Fibroblast of lung (primary cell): Measurements from ENCODE around the gene LRMDA. TPM values are rescaled to one million over a fixed set of nuclear protein-coding genes. Genes with fewer than 3 reads are reported as not detected.

Experiments used
- DNase-seq, 2 donors: peaks; one replicate each; pipeline versions ENCODE4 v3.0.0 to v3.0.0-alpha.2; 2010; ENCODE audit warnings: low read depth in 2 of 2
- H2AFZ ChIP-seq: 2 replicates; pipeline ENCODE4 v1.5.1; 2012; ENCODE audit warnings: low read length, control low read depth, inconsistent platforms
- H3K27ac ChIP-seq: 2 replicates; pipeline ENCODE4 v1.5.1; 2011; ENCODE audit warnings: low read length, control low read depth; ENCODE audit not compliant: insufficient read depth
- H3K27me3 ChIP-seq: 2 replicates; pipeline ENCODE4 v1.5.1; 2011; ENCODE audit warnings: mild to moderate bottlenecking, low read length; ENCODE audit not compliant: control insufficient read depth, insufficient read depth
- H3K36me3 ChIP-seq: 2 replicates; pipeline ENCODE4 v1.5.1; 2011; ENCODE audit warnings: low read length; ENCODE audit not compliant: control insufficient read depth, insufficient read depth
- H3K4me1 ChIP-seq: 2 replicates; pipeline ENCODE4 v1.5.1; 2011; ENCODE audit warnings: low read length; ENCODE audit not compliant: control insufficient read depth, insufficient read depth; ENCODE audit errors: extremely low read depth
- H3K4me2 ChIP-seq: 2 replicates; pipeline ENCODE4 v1.5.1; 2011; ENCODE audit warnings: low read length, control low read depth; ENCODE audit not compliant: insufficient read depth; ENCODE audit errors: extremely low read depth
- H3K4me3 ChIP-seq, 4 experiments: fragments of 200-600 bp in 1 of 4; sonication (generic) in 1 of 4; replicated peaks in 1 of 4; 2 replicates each; pipeline ENCODE4 v1.5.1; 2011 to 2016; ENCODE audit warnings: low read length in 4 of 4, low read depth in 3 of 4, mild to moderate bottlenecking in 3 of 4, control low read depth in 2 of 4, inconsistent platforms in 1 of 4, mixed read lengths in 1 of 4; ENCODE audit not compliant: insufficient read depth in 1 of 4; ENCODE audit errors: control extremely low read depth in 1 of 4
- H3K79me2 ChIP-seq: 2 replicates; pipeline ENCODE4 v1.5.1; 2012; ENCODE audit warnings: mild to moderate bottlenecking, low read length, inconsistent platforms; ENCODE audit not compliant: control insufficient read depth, insufficient read depth
- H3K9ac ChIP-seq: 2 replicates; pipeline ENCODE4 v1.5.1; 2011; ENCODE audit warnings: mild to moderate bottlenecking, low read length, control low read depth; ENCODE audit not compliant: insufficient read depth
- H3K9me3 ChIP-seq: 2 replicates; pipeline ENCODE4 v1.5.1; 2012; ENCODE audit warnings: low read depth, low read length; ENCODE audit not compliant: control insufficient read depth, insufficient read depth
- H4K20me1 ChIP-seq: 2 replicates; pipeline ENCODE4 v1.5.1; 2011; ENCODE audit warnings: low read length; ENCODE audit not compliant: control insufficient read depth, insufficient read depth; ENCODE audit errors: extremely low read depth
- CTCF ChIP-seq, 2 donors: IDR thresholded peaks in 1 of 2; conservative IDR thresholded peaks in 1 of 2; 1 replicate in 1 of 2; 2 replicates in 1 of 2; pipeline ENCODE4 v1.5.1; 2011 to 2012; ENCODE audit warnings: low read length in 2 of 2, control low read depth in 1 of 2, inconsistent platforms in 1 of 2, low read depth in 1 of 2, mild to moderate bottlenecking in 1 of 2
- EZH2 ChIP-seq: IDR thresholded peaks from 2 replicates; pipeline ENCODE4 v1.5.1; 2012; ENCODE audit warnings: low read length, control low read depth, mild to moderate bottlenecking; ENCODE audit errors: missing control alignments
- polyA plus RNA-seq, 2 donors: library from polyadenylated mRNA; depleted of rRNA in 1 of 2; stranded (reverse) in 1 of 2; unstranded in 1 of 2; fragments of >200 nt; gene quantifications; 2 replicates each; pipeline ENCODE4 v1.2.1, GENCODE V29; 2011 to 2012; ENCODE audit warnings: missing spikeins in 1 of 2
- total RNA-seq: library from RNA; depleted of rRNA; stranded (reverse); fragments of >200 nt; gene quantifications from 2 replicates; pipeline ENCODE4 v1.2.1, GENCODE V29; 2014

LRMDA gene
- total and polyA plus RNA-seq, 2 donors (not counting 1 experiment from before 2014, with no cell fraction given), result 1.7 to 2.0 TPM

GRCh38 chr10:75995720-75996119 is 564.3 kb downstream of the LRMDA start:
- Histone ChIP-seq H3K36me3 (no peaks in the 10 kb centered on the region), H3K4me3 (no peak overlapping the region), H3K27ac (no peak overlapping the region), H3K27me3 (peaks cover 7% of the 10 kb centered on the region), H3K4me1 (no peaks in the 10 kb centered on the region), H3K79me2 (no peaks in the 10 kb centered on the region), H4K20me1 (no peaks in the 10 kb centered on the region), H3K9me3 (no peaks in the 10 kb centered on the region), H3K4me2 (no peak overlapping the region), H3K9ac (no peak overlapping the region), H2AFZ (no peak overlapping the region)
- no peak for TF ChIP-seq EZH2
- TF ChIP-seq CTCF (conservative IDR thresholded peaks at IDR 0.05 in 1 of 2, IDR thresholded peaks at IDR 0.05 in 1 of 2; ENCODE audit: low read depth in 1 of 2, low read length in 2 of 2), result no peak
- DNase-seq, result no peak

GRCh38 chr10:75999001-75999400 is 567.6 kb downstream of the LRMDA start:
- no peak overlapping the region for H3K27ac ChIP-seq
- peaks cover 7% of the 10 kb centered on the region for H3K27me3 ChIP-seq
- no peaks in the 10 kb centered on the region for H4K20me1 ChIP-seq
- no peaks in the 10 kb centered on the region for H3K36me3 ChIP-seq
- H3K4me1 ChIP-seq, result no peaks in the 10 kb centered on the region
- no peak overlapping the region for H3K4me2 ChIP-seq
- TF ChIP-seq CTCF (conservative IDR thresholded peaks at IDR 0.05 in 1 of 2, IDR thresholded peaks at IDR 0.05 in 1 of 2; ENCODE audit: low read depth in 1 of 2, low read length in 2 of 2), result no peak
- TF ChIP-seq EZH2, result no peak
- no peak overlapping the region for H3K4me3 ChIP-seq
- H2AFZ ChIP-seq, result no peak overlapping the region
- no peaks in the 10 kb centered on the region for H3K9me3 ChIP-seq
- H3K9ac ChIP-seq, result no peak overlapping the region
- no peaks in the 10 kb centered on the region for H3K79me2 ChIP-seq
- DNase-seq, result no peak

- H3K27ac ChIP-seq, result no peak overlapping the region
- H4K20me1 ChIP-seq, result no peaks in the 10 kb centered on the region
- no peaks in the 10 kb centered on the region for H3K4me1 ChIP-seq
- H2AFZ ChIP-seq, result no peak overlapping the region
- TF ChIP-seq EZH2 (no peak), CTCF (conservative IDR thresholded peaks at IDR 0.05 in 1 of 2, IDR thresholded peaks at IDR 0.05 in 1 of 2; ENCODE audit: low read depth in 1 of 2, low read length in 2 of 2) (no peak)
- DNase-seq, result no peak
- no peaks in the 10 kb centered on the region for H3K36me3 ChIP-seq
- H3K27me3 ChIP-seq, result peaks cover 7% of the 10 kb centered on the region
- no peak overlapping the region for H3K9ac ChIP-seq
- no peak overlapping the region for H3K4me3 ChIP-seq
- no peak overlapping the region for H3K4me2 ChIP-seq
- H3K9me3 ChIP-seq, result no peaks in the 10 kb centered on the region
- H3K79me2 ChIP-seq, result no peaks in the 10 kb centered on the region
Observed at GRCh38 chr10:75999515-76000209, 568.2 kb downstream of the LRMDA start.
